ENCODE data around the gene GUCY1B1.

GUCY1B1 gene

DNA sequence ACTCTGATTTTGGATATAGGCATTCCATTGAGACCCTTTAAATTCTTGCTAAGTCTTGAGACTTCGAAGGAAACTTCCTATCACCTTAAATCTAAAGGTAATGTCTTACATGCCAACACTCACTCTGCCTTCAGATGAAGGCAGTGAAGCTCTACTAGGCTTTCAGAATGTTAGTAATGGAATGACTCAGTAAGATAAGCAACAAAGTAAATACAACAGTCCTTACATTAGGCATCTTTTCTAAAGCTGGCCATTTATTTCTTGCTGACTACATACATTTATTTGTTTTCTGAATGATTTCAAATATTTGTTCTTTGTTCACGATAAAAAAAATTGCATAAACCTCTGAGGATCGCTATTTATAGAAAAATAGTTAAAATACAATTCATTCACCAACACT is 63.8 kb downstream of the GUCY1B1 start:
- no peak for DNase-seq (ENCODE audit: low read depth)
- TF ChIP-seq, protein P1, sequence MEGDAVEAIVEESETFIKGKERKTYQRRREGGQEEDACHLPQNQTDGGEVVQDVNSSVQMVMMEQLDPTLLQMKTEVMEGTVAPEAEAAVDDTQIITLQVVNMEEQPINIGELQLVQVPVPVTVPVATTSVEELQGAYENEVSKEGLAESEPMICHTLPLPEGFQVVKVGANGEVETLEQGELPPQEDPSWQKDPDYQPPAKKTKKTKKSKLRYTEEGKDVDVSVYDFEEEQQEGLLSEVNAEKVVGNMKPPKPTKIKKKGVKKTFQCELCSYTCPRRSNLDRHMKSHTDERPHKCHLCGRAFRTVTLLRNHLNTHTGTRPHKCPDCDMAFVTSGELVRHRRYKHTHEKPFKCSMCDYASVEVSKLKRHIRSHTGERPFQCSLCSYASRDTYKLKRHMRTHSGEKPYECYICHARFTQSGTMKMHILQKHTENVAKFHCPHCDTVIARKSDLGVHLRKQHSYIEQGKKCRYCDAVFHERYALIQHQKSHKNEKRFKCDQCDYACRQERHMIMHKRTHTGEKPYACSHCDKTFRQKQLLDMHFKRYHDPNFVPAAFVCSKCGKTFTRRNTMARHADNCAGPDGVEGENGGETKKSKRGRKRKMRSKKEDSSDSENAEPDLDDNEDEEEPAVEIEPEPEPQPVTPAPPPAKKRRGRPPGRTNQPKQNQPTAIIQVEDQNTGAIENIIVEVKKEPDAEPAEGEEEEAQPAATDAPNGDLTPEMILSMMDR (conservative IDR thresholded peaks at IDR 0.05; ENCODE audit: low read depth, low read length), result no peak

DNA sequence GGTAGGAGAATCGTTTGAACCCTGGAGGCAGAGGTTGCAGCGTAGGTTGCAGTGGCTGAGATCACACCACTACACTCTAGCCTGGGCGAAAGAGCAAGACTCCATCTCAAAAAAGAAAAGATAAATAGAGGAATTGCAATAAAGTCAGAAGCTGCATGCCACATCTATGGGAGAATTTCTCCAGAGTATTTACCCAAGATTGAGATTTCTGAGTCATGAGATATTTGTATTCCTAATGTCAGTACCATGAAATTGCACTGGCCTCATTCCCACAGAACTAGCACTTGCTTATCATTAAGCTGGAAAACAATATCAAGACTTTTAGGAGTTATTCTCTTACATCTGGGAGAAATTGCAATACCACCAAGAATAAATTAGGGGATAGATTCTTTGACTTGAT is 69.8 kb downstream of the GUCY1B1 start:
- TF ChIP-seq, protein P1 (conservative IDR thresholded peaks at IDR 0.05; ENCODE audit: low read depth, low read length), result no peak
- no peak overlapping the region for H3K4me3 ChIP-seq (ENCODE audit: low read length)
- no peak for DNase-seq (ENCODE audit: low read depth)

More for the DNA sequence above, 63.8 kb downstream of the GUCY1B1 start:
- no peak overlapping the region for H3K4me3 ChIP-seq (ENCODE audit: low read length)

DNA sequence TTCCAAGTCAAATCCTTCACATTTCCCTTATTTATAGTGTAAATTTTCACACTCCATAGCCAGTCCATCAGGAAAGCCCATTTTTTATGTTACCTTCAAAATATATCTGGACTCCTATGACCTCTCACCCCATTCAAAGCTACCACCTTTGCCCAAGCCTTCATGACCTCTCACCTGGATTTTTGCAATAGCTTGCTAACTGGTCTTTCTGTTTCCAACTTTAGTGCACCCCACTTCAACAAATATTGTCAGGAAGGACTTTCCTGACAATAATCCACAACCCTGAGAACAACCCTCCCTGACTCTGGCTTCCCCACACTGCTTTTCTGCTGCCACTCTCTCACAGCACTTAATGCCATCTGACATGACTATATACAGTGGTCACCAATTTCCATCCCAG is 73.8 kb downstream of the GUCY1B1 start:
- TF ChIP-seq, protein P1 (conservative IDR thresholded peaks at IDR 0.05; ENCODE audit: low read depth, low read length), result no peak
- H3K4me3 ChIP-seq (ENCODE audit: low read length), result no peak overlapping the region
- no peak for DNase-seq (ENCODE audit: low read depth)

DNA sequence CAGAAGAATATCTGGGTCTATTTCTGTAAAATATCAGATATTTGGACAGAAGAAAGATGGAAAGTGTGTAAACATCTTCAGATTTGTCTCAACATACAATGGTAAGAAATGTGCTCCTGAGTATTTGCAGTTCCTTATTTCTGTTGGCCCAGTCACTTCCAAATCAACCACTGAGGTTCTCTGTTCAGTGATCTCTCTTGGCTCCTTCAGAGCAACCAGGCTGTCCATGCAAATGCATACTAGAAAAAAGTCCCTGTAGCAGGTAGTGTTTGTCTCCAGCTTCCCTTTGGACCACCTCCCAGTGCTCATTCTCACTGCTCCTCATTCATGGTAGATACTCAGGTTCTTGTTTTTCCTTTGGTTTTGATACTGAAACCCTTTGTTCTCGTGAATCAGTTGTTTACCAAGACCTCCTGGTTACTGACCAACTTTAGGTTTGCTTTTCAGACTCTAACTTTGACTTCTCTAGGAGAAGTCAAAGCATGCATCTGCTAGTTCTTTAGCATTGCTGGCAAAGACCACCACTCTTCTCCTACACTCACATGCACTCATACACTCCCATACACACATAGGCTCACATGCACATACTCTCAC is 78.5 kb downstream of the GUCY1B1 start:
- TF ChIP-seq, protein P1 (conservative IDR thresholded peaks at IDR 0.05; ENCODE audit: low read depth, low read length), result no peak
- no peak for DNase-seq (ENCODE audit: low read depth)
- no peak overlapping the region for H3K4me3 ChIP-seq (ENCODE audit: low read length)

DNA sequence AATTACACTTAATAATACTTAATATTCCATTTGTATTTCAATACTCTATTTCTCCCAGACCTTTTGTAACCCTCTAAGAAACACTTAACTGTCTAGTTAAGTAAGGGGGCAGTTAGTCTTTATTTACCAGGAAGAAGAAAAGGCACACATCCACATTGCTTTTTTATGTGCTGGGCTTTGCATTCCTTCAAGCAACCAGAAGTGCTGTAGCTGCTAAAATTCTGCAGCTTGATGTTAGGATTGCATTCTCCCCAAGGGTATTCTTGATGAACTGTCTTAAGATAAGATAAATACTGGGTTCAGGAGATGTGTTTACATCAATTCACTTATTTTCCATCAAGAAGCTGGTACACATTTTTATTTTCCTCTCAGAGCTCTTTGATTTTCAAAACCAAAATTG is 83.3 kb downstream of the GUCY1B1 start:
- TF ChIP-seq, protein P1 (conservative IDR thresholded peaks at IDR 0.05; ENCODE audit: low read depth, low read length), result no peak
- no peak overlapping the region for H3K4me3 ChIP-seq (ENCODE audit: low read length)
- DNase-seq (ENCODE audit: low read depth), result no peak

DNA sequence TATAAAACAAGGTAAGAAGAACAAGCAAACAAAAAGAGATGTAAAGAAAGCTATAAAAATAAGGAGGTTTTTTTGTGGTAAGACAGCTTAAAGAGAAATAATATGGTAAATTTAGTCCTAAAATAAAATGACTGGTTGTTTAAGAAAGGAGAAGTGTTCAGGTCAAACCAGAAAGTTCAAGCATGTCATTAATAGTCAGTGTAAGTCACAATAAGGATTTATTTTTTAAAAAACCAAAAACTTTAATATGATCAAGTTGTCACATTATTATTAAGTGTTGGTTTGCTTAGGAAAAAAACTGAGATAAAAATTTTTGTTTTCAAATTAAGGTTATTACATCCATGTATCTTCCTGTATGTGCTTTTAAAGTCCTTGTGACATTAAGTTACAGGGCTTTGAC is 88.1 kb downstream of the GUCY1B1 start:
- no peak overlapping the region for H3K4me3 ChIP-seq (ENCODE audit: low read length)
- TF ChIP-seq, protein P1 (conservative IDR thresholded peaks at IDR 0.05; ENCODE audit: low read depth, low read length), result no peak
- no peak for DNase-seq (ENCODE audit: low read depth)

DNA sequence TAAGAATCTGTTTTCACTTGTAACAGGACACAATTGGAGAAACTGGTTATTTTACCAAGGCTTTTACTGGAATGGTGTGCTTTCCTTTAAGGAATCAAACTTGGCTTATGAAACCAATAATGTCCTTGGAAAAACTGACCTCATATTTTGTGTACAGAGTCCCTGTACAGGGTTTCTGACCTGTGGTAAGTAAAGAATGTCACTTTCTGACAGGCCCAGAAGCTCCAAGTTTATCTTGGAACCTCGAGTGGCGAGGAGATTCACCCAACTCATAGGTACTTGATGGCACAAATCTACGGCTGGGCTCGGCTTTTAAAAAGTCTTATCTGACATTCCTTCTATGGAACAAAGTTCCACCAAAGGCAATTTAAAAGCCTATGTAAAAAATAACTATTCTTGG is 90.2 kb downstream of the GUCY1B1 start:
- DNase-seq (ENCODE audit: low read depth), result no peak
- TF ChIP-seq, protein P1 (conservative IDR thresholded peaks at IDR 0.05; ENCODE audit: low read depth, low read length), result no peak
- H3K4me3 ChIP-seq (ENCODE audit: low read length), result no peak overlapping the region

All from retinal pigment epithelial cell (primary cell).